Ishikawa (cell line): ENCODE data around the gene ENO1.

Source experiments
- CEBPB ChIP-seq: IDR thresholded peaks from 2 replicates; pipeline ENCODE4 v1.6.1; 2012
- CREB1 ChIP-seq: IDR thresholded peaks from 2 replicates; pipeline ENCODE4 v1.6.1; 2012; ENCODE audit warnings: low read depth
- EGR1 ChIP-seq: IDR thresholded peaks from 2 replicates; pipeline ENCODE4 v1.6.1; 2012
- EP300 ChIP-seq: IDR thresholded peaks from 2 replicates; pipeline ENCODE4 v1.6.1; 2012; ENCODE audit warnings: borderline replicate concordance
- NFIC ChIP-seq: IDR thresholded peaks from 2 replicates; pipeline ENCODE4 v1.6.1; 2012
- TEAD4 ChIP-seq: IDR thresholded peaks from 2 replicates; pipeline ENCODE4 v1.6.1; 2012
- YY1 ChIP-seq: IDR thresholded peaks from 2 replicates; pipeline ENCODE4 v1.6.1; 2012; ENCODE audit warnings: low read depth
- ZBTB7A ChIP-seq: IDR thresholded peaks from 2 replicates; pipeline ENCODE4 v1.6.1; 2012; ENCODE audit warnings: low read depth
- TF ChIP-seq, protein P1 (sequence below): IDR thresholded peaks from 2 replicates; pipeline ENCODE4 v1.6.1; 2012; ENCODE audit warnings: low read depth, mild to moderate bottlenecking

DNA sequence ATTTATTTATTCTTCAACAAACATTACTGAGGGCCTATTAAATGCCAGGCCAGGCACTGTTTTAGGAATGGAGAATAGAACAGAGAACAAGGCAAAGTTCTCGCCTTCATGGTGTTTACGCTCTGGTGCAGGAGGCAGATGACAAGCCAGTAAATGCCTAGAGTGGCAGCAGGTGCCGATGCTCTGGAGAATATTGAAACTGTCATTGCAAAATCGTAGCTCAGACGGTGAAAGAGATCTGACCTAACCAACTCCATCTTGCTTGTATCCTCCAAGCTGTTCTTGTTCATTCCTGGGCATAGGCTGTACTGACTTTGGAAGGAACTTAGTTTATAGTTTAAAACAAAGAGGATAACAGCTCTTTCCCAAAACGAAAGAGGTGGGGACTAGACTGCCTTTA lies 13.5 kb upstream of the ENO1 start:
- TF ChIP-seq CREB1: no peak
- no peak for TF ChIP-seq TEAD4
- no peak for TF ChIP-seq EGR1
- TF ChIP-seq YY1: no peak
- no peak for TF ChIP-seq EP300
- TF ChIP-seq, protein P1, sequence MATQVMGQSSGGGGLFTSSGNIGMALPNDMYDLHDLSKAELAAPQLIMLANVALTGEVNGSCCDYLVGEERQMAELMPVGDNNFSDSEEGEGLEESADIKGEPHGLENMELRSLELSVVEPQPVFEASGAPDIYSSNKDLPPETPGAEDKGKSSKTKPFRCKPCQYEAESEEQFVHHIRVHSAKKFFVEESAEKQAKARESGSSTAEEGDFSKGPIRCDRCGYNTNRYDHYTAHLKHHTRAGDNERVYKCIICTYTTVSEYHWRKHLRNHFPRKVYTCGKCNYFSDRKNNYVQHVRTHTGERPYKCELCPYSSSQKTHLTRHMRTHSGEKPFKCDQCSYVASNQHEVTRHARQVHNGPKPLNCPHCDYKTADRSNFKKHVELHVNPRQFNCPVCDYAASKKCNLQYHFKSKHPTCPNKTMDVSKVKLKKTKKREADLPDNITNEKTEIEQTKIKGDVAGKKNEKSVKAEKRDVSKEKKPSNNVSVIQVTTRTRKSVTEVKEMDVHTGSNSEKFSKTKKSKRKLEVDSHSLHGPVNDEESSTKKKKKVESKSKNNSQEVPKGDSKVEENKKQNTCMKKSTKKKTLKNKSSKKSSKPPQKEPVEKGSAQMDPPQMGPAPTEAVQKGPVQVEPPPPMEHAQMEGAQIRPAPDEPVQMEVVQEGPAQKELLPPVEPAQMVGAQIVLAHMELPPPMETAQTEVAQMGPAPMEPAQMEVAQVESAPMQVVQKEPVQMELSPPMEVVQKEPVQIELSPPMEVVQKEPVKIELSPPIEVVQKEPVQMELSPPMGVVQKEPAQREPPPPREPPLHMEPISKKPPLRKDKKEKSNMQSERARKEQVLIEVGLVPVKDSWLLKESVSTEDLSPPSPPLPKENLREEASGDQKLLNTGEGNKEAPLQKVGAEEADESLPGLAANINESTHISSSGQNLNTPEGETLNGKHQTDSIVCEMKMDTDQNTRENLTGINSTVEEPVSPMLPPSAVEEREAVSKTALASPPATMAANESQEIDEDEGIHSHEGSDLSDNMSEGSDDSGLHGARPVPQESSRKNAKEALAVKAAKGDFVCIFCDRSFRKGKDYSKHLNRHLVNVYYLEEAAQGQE: no peak
- TF ChIP-seq ZBTB7A: no peak
- TF ChIP-seq CEBPB: no peak
- no peak for TF ChIP-seq NFIC
